H1 (cell line): ENCODE results near the gene GSG1L.

Experiments used
- EGR1 ChIP-seq: IDR thresholded peaks from 2 replicates; pipeline ENCODE4 v1.6.1; 2011; ENCODE audit warnings: low read depth, low read length, borderline replicate concordance
- EP300 ChIP-seq, 2 experiments: IDR thresholded peaks; 1 replicate in 1 of 2; 2 replicates in 1 of 2; pipeline ENCODE4 v1.6.1; 2011 to 2012; ENCODE audit warnings: low read depth in 2 of 2, low read length in 2 of 2, mild to moderate bottlenecking in 2 of 2, borderline replicate concordance in 1 of 2, inconsistent platforms in 1 of 2, moderate library complexity in 1 of 2
- FOSL1 ChIP-seq: IDR thresholded peaks from 2 replicates; pipeline ENCODE4 v1.6.1; 2011; ENCODE audit warnings: mild to moderate bottlenecking, low read depth, low read length, moderate library complexity; ENCODE audit not compliant: insufficient read depth
- JUND ChIP-seq: IDR thresholded peaks from 2 replicates; pipeline ENCODE4 v1.6.1; 2011; ENCODE audit warnings: mild to moderate bottlenecking, improper control_type of control experiment, low read length
- RFX5 ChIP-seq: IDR thresholded peaks from 2 replicates; pipeline ENCODE4 v1.6.1; 2011; ENCODE audit warnings: low read depth, low read length, improper control_type of control experiment, borderline replicate concordance
- RXRA ChIP-seq: IDR thresholded peaks from 2 replicates; pipeline ENCODE4 v1.6.1; 2011; ENCODE audit warnings: low read depth, mild to moderate bottlenecking, low read length, moderate library complexity; ENCODE audit not compliant: insufficient read depth
- SP2 ChIP-seq: IDR thresholded peaks from 2 replicates; pipeline ENCODE4 v1.6.1; 2012; ENCODE audit warnings: mild to moderate bottlenecking, low read length, inconsistent platforms
- TAF1 ChIP-seq: IDR thresholded peaks from 2 replicates; pipeline ENCODE4 v1.6.1; 2011; ENCODE audit warnings: mild to moderate bottlenecking, low read depth, low read length
- TF ChIP-seq, protein P1 (sequence below), 3 experiments: IDR thresholded peaks; 1 replicate in 2 of 3; 2 replicates in 1 of 3; pipeline versions ENCODE4 v1.5.1 to v1.6.1; 2011; ENCODE audit warnings: low read length in 3 of 3, mild to moderate bottlenecking in 3 of 3, inconsistent platforms in 2 of 3, low read depth in 1 of 3, moderate library complexity in 1 of 3; ENCODE audit not compliant: insufficient read depth in 1 of 3; ENCODE audit errors: control extremely low read depth in 1 of 3
- TF ChIP-seq, protein P2 (sequence below): fragments of 300-600 bp; sonication (generic); IDR thresholded peaks from 2 replicates; pipeline ENCODE4 v1.7.1; 2012; ENCODE audit warnings: low read length, moderate library complexity, mild to moderate bottlenecking, inconsistent platforms; ENCODE audit not compliant: insufficient replicate concordance

DNA sequence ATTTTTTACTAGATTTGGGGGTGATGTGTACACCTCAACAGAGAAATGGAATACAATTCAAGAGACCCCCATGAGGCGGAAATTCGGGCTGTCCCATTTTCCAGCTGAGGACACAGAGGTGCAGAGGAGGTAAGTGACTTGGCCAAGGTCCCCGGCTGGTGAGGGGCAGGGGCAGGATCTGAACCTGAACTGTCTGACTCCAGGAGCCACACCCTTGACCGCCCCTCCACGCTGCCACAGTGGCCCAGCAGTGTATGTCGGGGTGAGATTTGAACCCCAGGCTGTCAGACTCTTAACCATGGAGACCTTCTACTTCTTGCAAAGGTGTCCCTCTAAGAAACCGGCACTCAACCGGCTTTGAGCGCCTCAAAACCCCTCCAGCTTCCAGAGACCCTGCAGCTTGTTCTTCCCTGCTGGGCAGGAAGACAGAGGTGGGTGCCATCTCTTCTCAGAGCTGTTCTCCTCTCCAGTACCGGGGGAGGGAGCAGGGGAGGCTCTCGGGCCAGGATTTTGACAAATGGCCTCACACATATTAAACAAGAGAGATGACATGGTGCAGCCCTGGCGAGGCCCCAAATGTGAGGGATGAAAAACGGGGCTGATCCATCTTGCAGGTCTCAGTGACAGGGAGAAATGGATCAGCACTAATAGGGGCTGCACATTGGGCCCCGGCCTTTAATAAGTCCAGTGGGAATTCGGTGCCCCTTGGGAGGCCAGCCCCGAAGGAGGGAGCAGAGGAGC, 222.3 kb downstream of the GSG1L start:
- TF ChIP-seq JUND, result no peak
- TF ChIP-seq RXRA, result no peak
- TF ChIP-seq, protein P1, sequence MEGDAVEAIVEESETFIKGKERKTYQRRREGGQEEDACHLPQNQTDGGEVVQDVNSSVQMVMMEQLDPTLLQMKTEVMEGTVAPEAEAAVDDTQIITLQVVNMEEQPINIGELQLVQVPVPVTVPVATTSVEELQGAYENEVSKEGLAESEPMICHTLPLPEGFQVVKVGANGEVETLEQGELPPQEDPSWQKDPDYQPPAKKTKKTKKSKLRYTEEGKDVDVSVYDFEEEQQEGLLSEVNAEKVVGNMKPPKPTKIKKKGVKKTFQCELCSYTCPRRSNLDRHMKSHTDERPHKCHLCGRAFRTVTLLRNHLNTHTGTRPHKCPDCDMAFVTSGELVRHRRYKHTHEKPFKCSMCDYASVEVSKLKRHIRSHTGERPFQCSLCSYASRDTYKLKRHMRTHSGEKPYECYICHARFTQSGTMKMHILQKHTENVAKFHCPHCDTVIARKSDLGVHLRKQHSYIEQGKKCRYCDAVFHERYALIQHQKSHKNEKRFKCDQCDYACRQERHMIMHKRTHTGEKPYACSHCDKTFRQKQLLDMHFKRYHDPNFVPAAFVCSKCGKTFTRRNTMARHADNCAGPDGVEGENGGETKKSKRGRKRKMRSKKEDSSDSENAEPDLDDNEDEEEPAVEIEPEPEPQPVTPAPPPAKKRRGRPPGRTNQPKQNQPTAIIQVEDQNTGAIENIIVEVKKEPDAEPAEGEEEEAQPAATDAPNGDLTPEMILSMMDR (IDR thresholded peaks at IDR 0.05; ENCODE audit: control extremely low read depth in 1 of 3, insufficient read depth in 1 of 3, low read depth in 1 of 3, low read length in 3 of 3), result no peak
- no peak for TF ChIP-seq FOSL1
- TF ChIP-seq SP2, result no peak
- TF ChIP-seq, protein P2, sequence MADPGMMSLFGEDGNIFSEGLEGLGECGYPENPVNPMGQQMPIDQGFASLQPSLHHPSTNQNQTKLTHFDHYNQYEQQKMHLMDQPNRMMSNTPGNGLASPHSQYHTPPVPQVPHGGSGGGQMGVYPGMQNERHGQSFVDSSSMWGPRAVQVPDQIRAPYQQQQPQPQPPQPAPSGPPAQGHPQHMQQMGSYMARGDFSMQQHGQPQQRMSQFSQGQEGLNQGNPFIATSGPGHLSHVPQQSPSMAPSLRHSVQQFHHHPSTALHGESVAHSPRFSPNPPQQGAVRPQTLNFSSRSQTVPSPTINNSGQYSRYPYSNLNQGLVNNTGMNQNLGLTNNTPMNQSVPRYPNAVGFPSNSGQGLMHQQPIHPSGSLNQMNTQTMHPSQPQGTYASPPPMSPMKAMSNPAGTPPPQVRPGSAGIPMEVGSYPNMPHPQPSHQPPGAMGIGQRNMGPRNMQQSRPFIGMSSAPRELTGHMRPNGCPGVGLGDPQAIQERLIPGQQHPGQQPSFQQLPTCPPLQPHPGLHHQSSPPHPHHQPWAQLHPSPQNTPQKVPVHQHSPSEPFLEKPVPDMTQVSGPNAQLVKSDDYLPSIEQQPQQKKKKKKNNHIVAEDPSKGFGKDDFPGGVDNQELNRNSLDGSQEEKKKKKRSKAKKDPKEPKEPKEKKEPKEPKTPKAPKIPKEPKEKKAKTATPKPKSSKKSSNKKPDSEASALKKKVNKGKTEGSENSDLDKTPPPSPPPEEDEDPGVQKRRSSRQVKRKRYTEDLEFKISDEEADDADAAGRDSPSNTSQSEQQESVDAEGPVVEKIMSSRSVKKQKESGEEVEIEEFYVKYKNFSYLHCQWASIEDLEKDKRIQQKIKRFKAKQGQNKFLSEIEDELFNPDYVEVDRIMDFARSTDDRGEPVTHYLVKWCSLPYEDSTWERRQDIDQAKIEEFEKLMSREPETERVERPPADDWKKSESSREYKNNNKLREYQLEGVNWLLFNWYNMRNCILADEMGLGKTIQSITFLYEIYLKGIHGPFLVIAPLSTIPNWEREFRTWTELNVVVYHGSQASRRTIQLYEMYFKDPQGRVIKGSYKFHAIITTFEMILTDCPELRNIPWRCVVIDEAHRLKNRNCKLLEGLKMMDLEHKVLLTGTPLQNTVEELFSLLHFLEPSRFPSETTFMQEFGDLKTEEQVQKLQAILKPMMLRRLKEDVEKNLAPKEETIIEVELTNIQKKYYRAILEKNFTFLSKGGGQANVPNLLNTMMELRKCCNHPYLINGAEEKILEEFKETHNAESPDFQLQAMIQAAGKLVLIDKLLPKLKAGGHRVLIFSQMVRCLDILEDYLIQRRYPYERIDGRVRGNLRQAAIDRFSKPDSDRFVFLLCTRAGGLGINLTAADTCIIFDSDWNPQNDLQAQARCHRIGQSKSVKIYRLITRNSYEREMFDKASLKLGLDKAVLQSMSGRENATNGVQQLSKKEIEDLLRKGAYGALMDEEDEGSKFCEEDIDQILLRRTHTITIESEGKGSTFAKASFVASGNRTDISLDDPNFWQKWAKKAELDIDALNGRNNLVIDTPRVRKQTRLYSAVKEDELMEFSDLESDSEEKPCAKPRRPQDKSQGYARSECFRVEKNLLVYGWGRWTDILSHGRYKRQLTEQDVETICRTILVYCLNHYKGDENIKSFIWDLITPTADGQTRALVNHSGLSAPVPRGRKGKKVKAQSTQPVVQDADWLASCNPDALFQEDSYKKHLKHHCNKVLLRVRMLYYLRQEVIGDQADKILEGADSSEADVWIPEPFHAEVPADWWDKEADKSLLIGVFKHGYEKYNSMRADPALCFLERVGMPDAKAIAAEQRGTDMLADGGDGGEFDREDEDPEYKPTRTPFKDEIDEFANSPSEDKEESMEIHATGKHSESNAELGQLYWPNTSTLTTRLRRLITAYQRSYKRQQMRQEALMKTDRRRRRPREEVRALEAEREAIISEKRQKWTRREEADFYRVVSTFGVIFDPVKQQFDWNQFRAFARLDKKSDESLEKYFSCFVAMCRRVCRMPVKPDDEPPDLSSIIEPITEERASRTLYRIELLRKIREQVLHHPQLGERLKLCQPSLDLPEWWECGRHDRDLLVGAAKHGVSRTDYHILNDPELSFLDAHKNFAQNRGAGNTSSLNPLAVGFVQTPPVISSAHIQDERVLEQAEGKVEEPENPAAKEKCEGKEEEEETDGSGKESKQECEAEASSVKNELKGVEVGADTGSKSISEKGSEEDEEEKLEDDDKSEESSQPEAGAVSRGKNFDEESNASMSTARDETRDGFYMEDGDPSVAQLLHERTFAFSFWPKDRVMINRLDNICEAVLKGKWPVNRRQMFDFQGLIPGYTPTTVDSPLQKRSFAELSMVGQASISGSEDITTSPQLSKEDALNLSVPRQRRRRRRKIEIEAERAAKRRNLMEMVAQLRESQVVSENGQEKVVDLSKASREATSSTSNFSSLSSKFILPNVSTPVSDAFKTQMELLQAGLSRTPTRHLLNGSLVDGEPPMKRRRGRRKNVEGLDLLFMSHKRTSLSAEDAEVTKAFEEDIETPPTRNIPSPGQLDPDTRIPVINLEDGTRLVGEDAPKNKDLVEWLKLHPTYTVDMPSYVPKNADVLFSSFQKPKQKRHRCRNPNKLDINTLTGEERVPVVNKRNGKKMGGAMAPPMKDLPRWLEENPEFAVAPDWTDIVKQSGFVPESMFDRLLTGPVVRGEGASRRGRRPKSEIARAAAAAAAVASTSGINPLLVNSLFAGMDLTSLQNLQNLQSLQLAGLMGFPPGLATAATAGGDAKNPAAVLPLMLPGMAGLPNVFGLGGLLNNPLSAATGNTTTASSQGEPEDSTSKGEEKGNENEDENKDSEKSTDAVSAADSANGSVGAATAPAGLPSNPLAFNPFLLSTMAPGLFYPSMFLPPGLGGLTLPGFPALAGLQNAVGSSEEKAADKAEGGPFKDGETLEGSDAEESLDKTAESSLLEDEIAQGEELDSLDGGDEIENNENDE, result no peak
- no peak for TF ChIP-seq EP300 (IDR thresholded peaks at IDR 0.05; ENCODE audit: borderline replicate concordance in 1 of 2, low read depth in 2 of 2, low read length in 2 of 2)
- no peak for TF ChIP-seq RFX5
- no peak for TF ChIP-seq EGR1
- TF ChIP-seq TAF1, result no peak
